SJSA1 (cell line): Measurements from ENCODE around the gene CCDC6. TPM values are rescaled to one million over a fixed set of nuclear protein-coding genes. Genes with fewer than 3 reads are reported as not detected.
A peak's percentile ranks its signal among the peaks of the same experiment; 100 is the strongest.

Experiments
- DNase-seq, 2 experiments: peaks; one replicate each; pipeline ENCODE4 v3.0.0-alpha.2; 2015 to 2020; ENCODE audit warnings: low spot score in 2 of 2, low read depth in 1 of 2
- H3K27ac ChIP-seq: fragments of 250-450 bp; sonication (Bioruptor Pico); 2 replicates; pipeline ENCODE4 v1.5.1; 2020; ENCODE audit warnings: mild to moderate bottlenecking, moderate library complexity
- H3K27me3 ChIP-seq: fragments of 250-450 bp; sonication (Bioruptor Pico); replicated peaks from 2 replicates; pipeline ENCODE4 v1.5.1; 2020; ENCODE audit warnings: mild to moderate bottlenecking, moderate library complexity
- H3K36me3 ChIP-seq: fragments of 250-450 bp; sonication (Bioruptor Pico); 2 replicates; pipeline ENCODE4 v1.5.1; 2020; ENCODE audit warnings: mild to moderate bottlenecking
- H3K4me1 ChIP-seq: fragments of 250-450 bp; sonication (Bioruptor Pico); replicated peaks from 2 replicates; pipeline ENCODE4 v1.6.1; 2021; ENCODE audit warnings: mild to moderate bottlenecking
- H3K4me3 ChIP-seq: fragments of 250-450 bp; sonication (Bioruptor Pico); 2 replicates; pipeline ENCODE4 v1.5.1; 2020; ENCODE audit warnings: mild to moderate bottlenecking
- H3K9me3 ChIP-seq: fragments of 250-450 bp; sonication (Bioruptor Pico); replicated peaks from 2 replicates; pipeline ENCODE4 v1.5.1; 2020; ENCODE audit warnings: mild to moderate bottlenecking
- total RNA-seq: library from RNA; depleted of rRNA; stranded (reverse); fragments of >200 nt; shearing (Covaris generic); gene quantifications from 2 replicates; pipeline ENCODE4 v1.2.3, GENCODE V29; 2014

Gene CCDC6
- total RNA-seq, 1 experiment from 2014 or later, result 18.1 TPM

DNA sequence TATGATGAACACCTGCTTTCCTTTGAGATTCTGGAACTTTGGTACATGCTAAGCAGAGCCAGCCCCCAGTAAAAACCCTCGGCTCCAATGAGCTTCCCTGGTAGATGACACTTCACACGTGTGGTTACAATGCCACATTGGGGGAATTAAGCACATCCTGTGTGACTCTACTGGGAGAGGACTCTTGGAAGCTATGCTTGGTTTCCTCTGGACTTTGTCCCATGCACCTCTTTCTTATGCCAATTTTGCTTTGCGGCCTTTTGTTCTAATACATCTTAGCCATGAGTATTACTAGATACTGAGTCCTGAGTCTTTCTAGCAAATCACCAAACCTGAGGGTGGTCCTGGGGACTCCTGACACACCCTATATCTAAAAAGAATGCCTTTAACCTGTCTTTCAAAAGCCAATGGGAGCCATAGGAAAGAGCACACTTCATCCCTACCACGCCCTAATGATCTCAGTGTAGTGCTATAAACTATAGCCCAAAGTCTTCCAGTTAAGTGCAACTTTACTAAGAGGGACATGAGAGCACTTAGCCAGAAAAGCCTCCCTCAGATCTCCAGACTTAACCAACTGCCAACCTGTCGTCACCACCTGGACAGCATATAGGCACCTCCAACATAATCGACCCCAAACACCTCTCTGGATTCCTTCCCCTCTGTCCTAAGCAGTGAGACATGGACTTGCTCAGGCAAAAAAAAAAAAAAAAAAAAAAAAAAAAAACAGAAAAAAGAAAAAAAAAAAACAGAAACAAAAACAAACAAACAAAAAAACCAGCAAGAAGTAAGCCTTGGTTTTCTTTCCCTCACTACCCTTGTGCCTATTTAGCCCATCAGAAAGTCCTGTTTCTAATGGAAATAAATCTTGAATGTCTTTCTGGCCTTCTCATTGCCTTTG, 37.4 kb downstream of the CCDC6 start:
- no peaks in the 10 kb centered on the region for H3K27me3 ChIP-seq
- no peak for DNase-seq
- peaks cover 11% of the 10 kb centered on the region for H3K4me1 ChIP-seq
- H3K27ac ChIP-seq, result no peak overlapping the region
- no peaks in the 10 kb centered on the region for H3K36me3 ChIP-seq
- no peak overlapping the region for H3K4me3 ChIP-seq
- H3K9me3 ChIP-seq, result no peaks in the 10 kb centered on the region

DNA sequence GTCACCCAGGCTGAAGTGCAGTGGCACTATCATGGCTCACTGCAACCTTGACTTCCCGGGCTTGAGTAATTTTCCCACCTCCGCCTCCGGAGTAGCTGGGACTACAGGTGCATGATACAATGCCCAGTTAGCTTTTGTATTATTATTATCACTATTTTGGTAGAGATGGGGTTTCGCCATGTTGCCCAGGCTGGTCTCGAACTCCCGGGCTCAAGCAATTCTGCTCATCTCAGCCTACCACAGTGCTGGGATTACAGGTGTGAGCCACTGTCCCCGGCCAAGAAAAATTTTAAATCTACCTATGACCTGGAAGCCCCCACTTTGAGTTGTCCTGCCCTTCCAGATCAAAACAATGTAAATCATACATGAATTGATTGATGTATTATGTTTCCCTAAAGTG, 38.8 kb downstream of the CCDC6 start:
- H3K36me3 ChIP-seq, result no peaks in the 10 kb centered on the region
- peaks cover 3% of the 10 kb centered on the region for H3K4me1 ChIP-seq
- H3K4me3 ChIP-seq, result no peak overlapping the region
- no peak overlapping the region for H3K27ac ChIP-seq
- H3K27me3 ChIP-seq, result no peaks in the 10 kb centered on the region
- no peaks in the 10 kb centered on the region for H3K9me3 ChIP-seq
- no peak for DNase-seq

GRCh38 chr10:59865101-59865500, 41.3 kb downstream of the CCDC6 start:
- DNase-seq, result no peak
- Histone ChIP-seq H3K4me3 (no peak overlapping the region), H3K27me3 (no peaks in the 10 kb centered on the region), H3K36me3 (no peaks in the 10 kb centered on the region), H3K27ac (no peak overlapping the region), H3K9me3 (no peaks in the 10 kb centered on the region), H3K4me1 (no peaks in the 10 kb centered on the region)

DNA sequence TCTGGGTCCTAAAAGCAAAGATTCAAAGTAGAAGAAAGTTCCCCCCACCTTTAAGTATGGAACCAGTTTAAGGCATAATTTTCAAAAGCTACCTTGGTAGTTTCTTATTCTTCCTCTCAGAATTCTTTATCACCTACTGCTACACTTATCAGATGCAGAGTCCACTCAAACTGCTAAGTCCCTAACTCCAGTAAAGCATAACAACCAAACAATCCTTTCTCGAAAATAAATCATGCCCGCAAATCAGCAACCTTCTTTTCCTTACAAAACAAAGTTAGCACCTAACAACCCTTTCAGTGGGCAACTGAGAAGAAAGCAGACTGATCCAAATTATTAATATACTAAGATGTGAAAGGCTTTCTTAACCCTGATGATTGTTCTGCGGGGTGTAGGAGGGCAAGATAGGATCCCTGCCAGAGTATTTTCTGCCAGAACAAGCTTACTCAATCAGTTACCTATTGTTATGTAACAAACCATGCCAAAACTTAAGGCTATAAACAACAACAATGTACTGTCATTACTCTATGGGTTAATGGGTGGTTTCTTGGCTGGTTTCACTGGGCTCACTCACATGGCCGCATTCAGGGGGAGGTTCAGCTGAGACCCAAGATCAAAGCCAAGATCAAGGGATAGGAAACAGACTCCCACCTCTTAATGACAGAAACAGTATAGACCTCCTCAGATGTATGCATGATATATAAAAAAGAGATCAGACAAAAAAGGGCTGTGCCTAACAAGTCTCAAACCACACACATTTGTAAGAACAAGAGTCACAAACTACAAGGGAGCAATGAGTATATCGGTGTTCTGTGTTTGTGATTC, 42.0 kb downstream of the CCDC6 start:
- DNase-seq, result no peak
- Histone ChIP-seq H3K9me3 (no peaks in the 10 kb centered on the region), H3K27me3 (no peaks in the 10 kb centered on the region), H3K36me3 (no peaks in the 10 kb centered on the region), H3K4me1 (peaks cover 2% of the 10 kb centered on the region), H3K4me3 (no peak overlapping the region), H3K27ac (no peak overlapping the region)

- no peaks in the 10 kb centered on the region for H3K27me3 ChIP-seq
- H3K4me1 ChIP-seq, result peaks cover 33% of the 10 kb centered on the region
- H3K4me3 ChIP-seq, result no peak overlapping the region
- H3K27ac ChIP-seq, result no peak overlapping the region
- H3K36me3 ChIP-seq, result no peaks in the 10 kb centered on the region
- no peak for DNase-seq
- no peaks in the 10 kb centered on the region for H3K9me3 ChIP-seq
Observed at GRCh38 chr10:59859570-59859969, 46.8 kb downstream of the CCDC6 start.

DNA sequence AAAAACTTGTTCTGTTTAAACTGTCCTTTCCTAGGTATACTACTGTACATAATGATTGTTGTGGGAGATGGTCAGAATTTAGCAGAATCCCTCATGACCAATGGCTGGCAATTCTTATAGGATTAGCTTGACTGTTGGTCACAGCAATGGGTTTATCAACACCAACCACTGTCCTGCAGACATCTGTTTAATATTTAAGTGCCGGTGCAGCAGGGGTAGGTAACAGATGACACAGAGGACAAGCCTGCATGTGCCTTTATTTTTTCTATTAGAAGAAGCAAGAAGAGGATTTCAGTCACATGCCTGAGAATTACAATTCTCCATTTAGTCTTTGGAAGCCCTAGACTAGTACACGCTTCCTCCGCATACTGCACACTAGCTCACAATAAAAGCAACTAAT, 48.4 kb downstream of the CCDC6 start:
- Histone ChIP-seq H3K36me3 (no peaks in the 10 kb centered on the region), H3K4me3 (no peak overlapping the region), H3K27me3 (no peaks in the 10 kb centered on the region), H3K27ac (no peak overlapping the region), H3K4me1 (peaks cover 33% of the 10 kb centered on the region), H3K9me3 (no peaks in the 10 kb centered on the region)
- DNase-seq, result peak in 1 of 2 experiments; percentile 16

GRCh38 chr10:59857049-59857448, 49.3 kb downstream of the CCDC6 start:
- Histone ChIP-seq H3K4me1 (peaks cover 33% of the 10 kb centered on the region), H3K27ac (no peak overlapping the region; the same call in 1 of the 2 replicates), H3K9me3 (no peaks in the 10 kb centered on the region), H3K27me3 (no peaks in the 10 kb centered on the region), H3K36me3 (peaks cover 2% of the 10 kb centered on the region; the same call in 1 of the 2 replicates), H3K4me3 (no peak overlapping the region)
- peak in 1 of 2 experiments; percentile 27 for DNase-seq

GRCh38 chr10:59856104-59856503, 50.3 kb downstream of the CCDC6 start:
- Histone ChIP-seq H3K36me3 (peaks cover 6% of the 10 kb centered on the region; the same call in 1 of the 2 replicates), H3K4me3 (no peak overlapping the region), H3K27ac (no peak overlapping the region), H3K4me1 (peaks cover 33% of the 10 kb centered on the region), H3K27me3 (no peaks in the 10 kb centered on the region), H3K9me3 (no peaks in the 10 kb centered on the region)
- no peak for DNase-seq

GRCh38 chr10:59854571-59854970, 51.8 kb downstream of the CCDC6 start:
- Histone ChIP-seq H3K4me3 (no peak overlapping the region), H3K27me3 (no peaks in the 10 kb centered on the region), H3K9me3 (no peaks in the 10 kb centered on the region), H3K4me1 (peaks cover 32% of the 10 kb centered on the region), H3K36me3 (peaks cover 6% of the 10 kb centered on the region; the same call in 1 of the 2 replicates), H3K27ac (no peak overlapping the region)
- DNase-seq, result no peak

GRCh38 chr10:59852670-59853069, 53.7 kb downstream of the CCDC6 start:
- no peak for DNase-seq
- H3K36me3 ChIP-seq, result peaks cover 11% of the 10 kb centered on the region
- peaks cover 13% of the 10 kb centered on the region for H3K4me1 ChIP-seq
- H3K27me3 ChIP-seq, result no peaks in the 10 kb centered on the region
- H3K27ac ChIP-seq, result no peak overlapping the region
- no peak overlapping the region for H3K4me3 ChIP-seq
- H3K9me3 ChIP-seq, result no peaks in the 10 kb centered on the region

DNA sequence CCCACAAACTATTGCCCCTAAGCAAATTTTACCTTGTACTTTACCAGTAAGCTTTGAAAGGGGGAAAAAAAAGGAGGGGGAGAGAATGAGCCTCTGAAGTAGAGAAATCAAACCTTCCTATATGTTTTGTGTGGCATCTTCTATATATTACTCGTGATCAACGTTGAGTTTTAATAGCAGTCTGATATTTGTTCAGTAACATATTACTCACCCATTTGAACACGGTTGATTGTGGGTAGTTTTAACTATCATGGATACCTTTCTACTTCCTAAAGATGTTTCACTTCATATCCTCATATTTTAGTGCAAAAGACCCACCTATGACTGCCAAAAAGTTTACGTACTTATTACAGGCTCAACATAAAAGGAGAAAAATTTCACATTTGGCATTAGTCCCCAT, 54.5 kb downstream of the CCDC6 start:
- Histone ChIP-seq H3K27ac (no peak overlapping the region), H3K27me3 (no peaks in the 10 kb centered on the region), H3K4me1 (peaks cover 5% of the 10 kb centered on the region; the same call in 1 of the 2 replicates), H3K36me3 (peaks cover 11% of the 10 kb centered on the region), H3K9me3 (no peaks in the 10 kb centered on the region), H3K4me3 (no peak overlapping the region)
- no peak for DNase-seq

DNA sequence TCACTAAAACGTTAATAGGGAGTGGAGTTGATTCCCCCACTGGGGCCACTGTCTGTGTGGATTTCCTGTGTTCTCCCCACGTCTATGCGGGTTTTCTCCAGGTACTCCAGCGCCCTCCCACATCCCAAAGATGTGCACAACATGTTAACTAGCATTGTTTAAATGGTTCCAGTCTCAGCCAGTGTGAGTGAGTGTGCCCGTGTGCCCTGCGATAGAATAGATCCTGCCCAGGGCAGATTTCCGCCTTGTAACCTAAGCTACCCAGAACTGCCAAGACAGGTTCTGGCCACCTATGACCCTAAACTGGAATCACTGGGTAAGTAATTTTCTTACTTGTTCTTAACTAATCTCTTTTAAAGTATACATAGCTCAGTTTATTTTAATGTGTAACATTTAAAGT, 58.5 kb downstream of the CCDC6 start:
- no peak for DNase-seq
- no peaks in the 10 kb centered on the region for H3K4me1 ChIP-seq
- no peaks in the 10 kb centered on the region for H3K9me3 ChIP-seq
- H3K27ac ChIP-seq, result no peak overlapping the region
- H3K36me3 ChIP-seq, result peaks cover 11% of the 10 kb centered on the region
- no peak overlapping the region for H3K4me3 ChIP-seq
- H3K27me3 ChIP-seq, result no peaks in the 10 kb centered on the region

GRCh38 chr10:59847326-59847725, 59.0 kb downstream of the CCDC6 start:
- H3K4me3 ChIP-seq, result no peak overlapping the region
- DNase-seq, result no peak
- no peaks in the 10 kb centered on the region for H3K4me1 ChIP-seq
- no peaks in the 10 kb centered on the region for H3K27me3 ChIP-seq
- H3K9me3 ChIP-seq, result no peaks in the 10 kb centered on the region
- H3K27ac ChIP-seq, result no peak overlapping the region
- H3K36me3 ChIP-seq, result peaks cover 11% of the 10 kb centered on the region

- Histone ChIP-seq H3K4me1 (peaks cover 11% of the 10 kb centered on the region), H3K27me3 (no peaks in the 10 kb centered on the region), H3K36me3 (peaks cover 11% of the 10 kb centered on the region), H3K9me3 (no peaks in the 10 kb centered on the region), H3K4me3 (no peak overlapping the region), H3K27ac (no peak overlapping the region)
- DNase-seq, result no peak
Observed at GRCh38 chr10:59844436-59844835, 61.9 kb downstream of the CCDC6 start.
